Gastrocnemius medialis (tissue), 4 donors: ENCODE measurements around the gene MXI1. TPM values are rescaled to one million over a fixed set of nuclear protein-coding genes. Genes with fewer than 3 reads are reported as not detected.

Experiments
- ATAC-seq, 2 donors: fragments of 150-250 bp; one replicate each; pipeline ENCODE4 v1.9.1; 2016
- DNase-seq, 2 donors: peaks; one replicate each; pipeline ENCODE4 v3.0.0-alpha.2; 2019
- H3K27ac ChIP-seq, 4 donors: fragments of 200-600 bp; sonication (generic); 1 replicate in 1 of 4; 2 replicates in 3 of 4; pipeline ENCODE4 v1.5.1; 2016 to 2018; ENCODE audit warnings: mild to moderate bottlenecking in 2 of 4, moderate library complexity in 1 of 4
- H3K27me3 ChIP-seq, 3 donors: fragments of 200-600 bp; sonication (generic) in 2 of 3; 1 replicate in 1 of 3; 2 replicates in 2 of 3; pipeline versions ENCODE4 v1.5.1 to v1.6.0; 2016 to 2019; ENCODE audit warnings: mild to moderate bottlenecking in 1 of 3, moderate library complexity in 1 of 3
- H3K36me3 ChIP-seq, 2 donors: fragments of 200-600 bp; sonication (generic) in 1 of 2; one replicate each; pipeline ENCODE4 v1.5.1; 2017 to 2018
- H3K4me1 ChIP-seq, 2 donors: fragments of 200-600 bp; sonication (generic) in 1 of 2; one replicate each; pipeline ENCODE4 v1.5.1; 2016 to 2017; ENCODE audit warnings: mild to moderate bottlenecking in 2 of 2
- H3K4me3 ChIP-seq, 4 donors: fragments of 200-600 bp; sonication (generic) in 3 of 4; 1 replicate in 1 of 4; 2 replicates in 3 of 4; pipeline ENCODE4 v1.5.1; 2016 to 2019; ENCODE audit warnings: mild to moderate bottlenecking in 2 of 4
- H3K9me3 ChIP-seq, 3 donors: fragments of 200-600 bp; sonication (generic) in 2 of 3; 1 replicate in 1 of 3; 2 replicates in 2 of 3; pipeline ENCODE4 v1.5.1; 2016 to 2019
- CTCF ChIP-seq, 5 experiments: fragments of 450-650 bp in 3 of 5; fragments of 200-600 bp in 2 of 5; sonication (generic) in 2 of 5; IDR thresholded peaks in 4 of 5; conservative IDR thresholded peaks in 1 of 5; 1 replicate in 4 of 5; 2 replicates in 1 of 5; pipeline ENCODE4 v1.5.1; 2016 to 2019; ENCODE audit warnings: antibody characterized with exemption in 5 of 5, mild to moderate bottlenecking in 3 of 5, moderate library complexity in 3 of 5
- POLR2A ChIP-seq, 2 donors: fragments of 450-650 bp; IDR thresholded peaks; one replicate each; pipeline ENCODE4 v1.6.1; 2017; ENCODE audit warnings: antibody characterized with exemption in 2 of 2, mild to moderate bottlenecking in 2 of 2, moderate library complexity in 2 of 2
- in situ Hi-C, 4 donors: fragments of 200-750 bp; cut with MboI; loops; one replicate each; pipeline versions ENCODE4 v1.15.0 to v1.8.0; 2017; ENCODE audit warnings: low sequenced_read_pairs in 4 of 4
- intact Hi-C: fragments of 100-400 bp; cut with DNase I; formaldehyde crosslinking; loops from one replicate; pipeline ENCODE4 v1.15.1; 2023; ENCODE audit warnings: low total_unique reads
- total RNA-seq, 4 donors: library from RNA; depleted of rRNA; stranded (reverse); fragments of >200 nt; gene quantifications; one replicate each; pipeline versions ENCODE4 v1.1.0 to v1.2.3, GENCODE V29; 2016

The MXI1 gene
- total RNA-seq, 4 donors from 2014 or later = 35.9 to 67.8 (median 53.9) TPM

- peak overlapping the region; percentile 11 to 89 (median 41) for H3K27ac ChIP-seq
- H3K36me3 ChIP-seq = no peaks in the 10 kb centered on the region
- H3K4me1 ChIP-seq = peaks cover 59 to 63% of the 10 kb centered on the region in 2 donors
- no peak for TF ChIP-seq CTCF (IDR thresholded peaks at IDR 0.05 in 4 of 5, conservative IDR thresholded peaks at IDR 0.05 in 1 of 5)
- no peak for TF ChIP-seq POLR2A (IDR thresholded peaks at IDR 0.05)
- H3K9me3 ChIP-seq = no peaks in the 10 kb centered on the region
- in situ Hi-C loops = loop anchor here in 1 of 4 donors (5.0 kb wide), 1 partner anchor 52 kb away; no protein-coding TSS in a partner anchor
- intact Hi-C loops = loop anchor here (10.0 kb wide), 2 partner anchors 269 to 379 kb away; partner anchors contain the start of gene ADD3
- no peaks in the 10 kb centered on the region for H3K27me3 ChIP-seq
- ATAC-seq (no peak), DNase-seq (no peak)
- H3K4me3 ChIP-seq = no peak overlapping the region
Observed at GRCh38 chr10:110274072-110274627, 66.7 kb downstream of the MXI1 start.

GRCh38 chr10:110274647-110275046 is 67.2 kb downstream of the MXI1 start:
- TF ChIP-seq POLR2A (IDR thresholded peaks at IDR 0.05) = no peak
- no peak for TF ChIP-seq CTCF (IDR thresholded peaks at IDR 0.05 in 4 of 5, conservative IDR thresholded peaks at IDR 0.05 in 1 of 5)
- H3K27me3 ChIP-seq = no peaks in the 10 kb centered on the region
- H3K4me1 ChIP-seq = peaks cover 60% of the 10 kb centered on the region in 2 donors
- in situ Hi-C loops (loop anchor here in 2 of 4 donors (5.0 to 25.0 kb wide), 2 partner anchors 52 to 387 kb away; no protein-coding TSS in a partner anchor), intact Hi-C loops (loop anchor here (10.0 kb wide), 2 partner anchors 270 to 380 kb away; partner anchors contain the start of gene ADD3)
- H3K27ac ChIP-seq = peak overlapping the region; percentile 11 to 89 (median 41)
- no peak overlapping the region for H3K4me3 ChIP-seq
- H3K9me3 ChIP-seq = no peaks in the 10 kb centered on the region
- DNase-seq = no peak
- H3K36me3 ChIP-seq = no peaks in the 10 kb centered on the region
- ATAC-seq = no peak

GRCh38 chr10:110275128-110275729 is 67.8 kb downstream of the MXI1 start:
- intact Hi-C loops = loop anchor here (10.0 kb wide), 2 partner anchors 270 to 380 kb away; partner anchors contain the start of gene ADD3
- Histone ChIP-seq H3K27me3 (no peaks in the 10 kb centered on the region), H3K27ac (peak overlapping the region; percentile 11 to 89 (median 41)), H3K36me3 (peaks cover 0 to 5% of the 10 kb centered on the region in 2 donors), H3K4me3 (no peak overlapping the region), H3K4me1 (peaks cover 55% of the 10 kb centered on the region in 2 donors), H3K9me3 (no peaks in the 10 kb centered on the region)
- in situ Hi-C loops = loop anchor here in 1 of 4 donors (25.0 kb wide), 1 partner anchor 388 kb away; no protein-coding TSS in a partner anchor
- TF ChIP-seq POLR2A (IDR thresholded peaks at IDR 0.05) = no peak
- TF ChIP-seq CTCF (IDR thresholded peaks at IDR 0.05 in 4 of 5, conservative IDR thresholded peaks at IDR 0.05 in 1 of 5) = no peak
- ATAC-seq (no peak), DNase-seq (no peak)

- intact Hi-C loops = loop anchor here (10.0 kb wide), 2 partner anchors 272 to 382 kb away; partner anchors contain the start of gene ADD3
- Histone ChIP-seq H3K9me3 (no peaks in the 10 kb centered on the region), H3K27ac (no peak overlapping the region), H3K4me3 (no peak overlapping the region), H3K4me1 (peaks cover 41 to 46% of the 10 kb centered on the region in 2 donors), H3K36me3 (peaks cover 0 to 7% of the 10 kb centered on the region in 2 donors), H3K27me3 (no peaks in the 10 kb centered on the region)
- DNase-seq (no peak), ATAC-seq (no peak)
- TF ChIP-seq CTCF (IDR thresholded peaks at IDR 0.05 in 4 of 5, conservative IDR thresholded peaks at IDR 0.05 in 1 of 5) (no peak), POLR2A (IDR thresholded peaks at IDR 0.05) (no peak)
- in situ Hi-C loops = loop anchor here in 1 of 4 donors (25.0 kb wide), 1 partner anchor 389 kb away; no protein-coding TSS in a partner anchor
Observed at GRCh38 chr10:110276603-110277002, 69.2 kb downstream of the MXI1 start.
